Activated T-cell treated with anti-CD3 and anti-CD28 coated beads for 24 hours (primary cell): ENCODE data around the gene PA2G4.

Experiments used
- DNase-seq: peaks from one replicate; pipeline ENCODE4 v3.0.0-alpha.2; 2020; ENCODE audit warnings: low read depth

Gene PA2G4

DNA sequence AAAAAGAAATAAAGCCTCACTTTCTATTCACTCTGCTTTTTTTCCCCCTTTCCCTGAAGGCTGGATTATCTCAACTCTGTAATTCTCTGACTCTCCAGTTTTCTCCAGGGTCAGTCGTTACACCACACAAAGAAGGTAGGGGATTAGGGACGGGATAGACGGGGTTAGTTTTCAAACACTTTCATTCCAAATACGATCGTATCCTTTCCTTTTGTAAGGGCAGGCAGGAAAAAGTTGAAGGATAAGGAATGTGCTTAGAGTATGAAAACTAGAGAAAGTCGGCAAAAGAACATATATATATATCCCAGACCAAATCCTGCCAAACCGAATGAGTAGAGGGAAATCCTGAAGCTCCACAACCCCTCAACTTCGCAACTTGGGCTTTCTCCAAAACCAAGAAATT, 23.1 kb downstream of the PA2G4 start:
- DNase-seq, result no peak

DNA sequence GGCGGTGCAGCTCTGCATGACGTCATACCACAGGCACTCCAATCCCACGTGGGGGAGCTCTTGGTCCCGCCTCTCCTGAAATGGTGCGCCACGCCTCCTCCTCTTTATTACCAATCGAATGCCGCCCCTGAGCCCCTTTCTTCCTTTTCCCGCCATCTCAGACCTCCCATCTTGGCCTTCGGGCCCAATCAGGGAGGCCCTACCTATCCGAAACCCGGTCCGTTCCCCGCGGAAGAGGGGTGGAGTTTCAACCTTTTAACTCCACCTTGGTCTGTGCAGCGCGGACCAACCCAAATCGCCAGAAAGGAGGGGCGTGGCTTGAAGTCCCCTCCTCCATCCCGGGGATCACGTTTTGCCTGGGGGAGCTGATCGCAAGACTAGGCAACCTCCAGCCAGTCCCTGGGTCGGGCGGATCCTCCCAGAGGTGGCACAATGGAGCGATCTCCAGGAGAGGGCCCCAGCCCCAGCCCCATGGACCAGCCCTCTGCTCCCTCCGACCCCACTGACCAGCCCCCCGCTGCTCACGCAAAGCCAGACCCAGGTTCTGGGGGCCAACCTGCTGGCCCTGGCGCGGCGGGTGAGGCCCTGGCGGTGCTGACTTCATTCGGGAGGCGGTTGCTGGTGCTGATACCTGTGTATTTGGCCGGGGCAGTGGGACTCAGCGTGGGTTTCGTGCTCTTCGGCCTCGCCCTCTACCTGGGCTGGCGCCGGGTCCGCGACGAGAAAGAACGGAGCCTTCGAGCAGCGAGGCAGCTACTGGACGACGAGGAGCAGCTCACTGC, 23.7 kb downstream of the PA2G4 start, which contains the start of gene ESYT1:
ESYT1 (plus strand) TSS at position 380 of the 782 bp plus-strand sequence; CDS start at position 433, 53 bp downstream.
- DNase-seq, result peak; percentile 95

DNA sequence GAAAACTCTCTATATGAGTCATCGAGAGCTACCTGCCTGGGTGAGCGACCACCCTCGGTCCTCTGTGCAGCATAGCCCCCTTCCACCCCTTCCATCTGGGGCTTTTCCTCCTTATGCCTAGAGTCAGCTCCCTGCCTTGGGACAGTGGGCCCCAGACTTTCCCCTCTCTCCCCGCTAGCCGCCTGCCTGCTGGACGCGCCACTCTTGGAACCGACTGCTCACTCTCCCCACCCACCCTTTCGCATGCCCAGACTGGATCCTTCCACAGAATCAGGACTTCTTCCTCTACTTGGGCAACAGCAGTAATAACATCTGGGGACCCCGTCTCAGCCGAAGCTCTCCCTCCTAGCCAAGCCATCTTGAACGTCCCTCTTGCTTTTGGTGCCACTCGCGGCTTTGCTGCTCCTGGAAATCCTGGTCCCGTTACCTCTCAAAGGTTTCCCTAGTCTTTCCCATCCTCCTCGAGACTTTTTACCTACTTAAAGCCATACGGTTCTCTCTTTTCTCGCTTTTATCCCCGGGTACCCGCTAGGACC, 24.4 kb downstream of the PA2G4 start:
- DNase-seq, result no peak

DNA sequence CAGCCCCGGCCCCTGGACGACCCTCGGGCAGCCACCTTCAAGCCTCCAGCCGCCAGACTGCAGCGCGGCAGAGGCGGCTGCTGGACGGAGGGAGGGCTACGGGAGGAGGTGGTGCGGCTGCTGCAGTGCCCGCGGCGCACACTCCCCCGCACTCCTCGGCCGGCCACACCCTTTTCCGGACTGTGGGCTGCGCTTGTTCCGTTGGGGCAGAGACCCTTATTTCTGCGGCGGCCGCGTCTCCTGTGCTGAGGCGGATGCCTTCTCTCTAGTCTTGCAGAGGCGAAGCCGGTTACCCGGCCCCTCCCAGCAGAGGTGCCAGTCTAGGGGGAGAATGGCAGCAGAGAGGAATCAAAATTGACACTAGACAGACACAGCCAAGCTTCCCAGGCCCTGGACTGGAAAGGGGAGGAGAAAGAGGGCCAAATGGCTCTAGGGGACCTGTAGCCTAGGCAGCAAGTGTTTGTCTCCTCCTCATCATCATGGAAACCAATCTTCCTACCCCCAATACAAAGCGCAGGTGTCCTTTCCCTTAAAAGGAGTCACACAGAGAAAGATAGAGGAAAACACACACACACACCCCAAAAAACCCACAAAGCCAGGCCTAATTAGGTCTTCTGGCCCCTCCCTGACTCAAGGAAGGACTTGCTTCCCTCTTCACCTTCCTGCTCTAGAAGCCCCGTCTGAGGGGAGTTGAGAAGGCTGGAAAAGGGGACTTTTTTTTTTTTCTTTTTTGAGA, 25.0 kb downstream of the PA2G4 start:
- DNase-seq, result peak; percentile 49

DNA sequence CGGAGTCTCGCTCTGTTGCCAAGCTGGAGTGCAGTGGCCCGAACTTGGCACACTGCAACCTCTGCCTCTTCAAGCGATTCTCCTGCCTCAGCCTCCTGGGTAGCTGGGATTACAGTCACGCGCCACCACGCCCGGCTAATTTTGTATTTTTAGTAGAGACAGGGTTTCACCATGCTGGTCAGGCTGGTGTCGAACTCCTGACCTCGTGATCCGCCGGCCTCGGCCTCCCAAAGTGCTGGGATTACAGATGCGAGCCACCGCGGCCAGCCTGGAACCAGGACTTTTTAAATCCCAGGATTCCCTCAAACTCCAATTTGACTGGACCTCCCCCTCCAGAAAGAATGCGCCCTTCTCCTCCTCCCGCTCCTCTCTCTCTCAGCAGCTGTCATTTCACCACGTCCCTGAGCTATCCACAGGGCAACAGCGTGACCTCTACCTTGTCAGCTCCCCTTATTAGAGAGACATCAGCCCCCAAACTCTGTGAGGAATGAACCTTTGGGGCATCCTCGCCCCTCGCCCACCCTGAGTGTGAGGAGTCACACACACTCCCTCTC, 25.7 kb downstream of the PA2G4 start:
- DNase-seq, result no peak

DNA sequence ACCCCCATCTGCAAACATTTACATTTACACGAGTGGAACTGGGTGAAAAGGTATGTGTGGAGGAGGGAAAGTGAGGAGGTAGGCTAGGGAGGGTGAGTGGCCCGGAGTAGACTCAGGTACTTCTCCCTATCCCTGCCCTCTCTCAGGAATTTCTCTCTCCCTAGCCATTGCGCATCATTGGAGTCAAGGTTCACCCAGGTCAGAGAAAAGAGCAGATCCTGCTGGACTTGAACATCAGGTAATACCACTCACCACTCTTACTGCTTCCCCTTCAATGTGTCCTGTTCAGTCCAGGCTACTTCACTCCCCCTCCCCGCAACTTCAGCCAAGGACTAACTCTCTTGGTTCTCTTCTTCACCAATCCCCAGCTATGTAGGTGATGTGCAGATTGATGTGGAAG, 26.5 kb downstream of the PA2G4 start:
- DNase-seq, result no peak

DNA sequence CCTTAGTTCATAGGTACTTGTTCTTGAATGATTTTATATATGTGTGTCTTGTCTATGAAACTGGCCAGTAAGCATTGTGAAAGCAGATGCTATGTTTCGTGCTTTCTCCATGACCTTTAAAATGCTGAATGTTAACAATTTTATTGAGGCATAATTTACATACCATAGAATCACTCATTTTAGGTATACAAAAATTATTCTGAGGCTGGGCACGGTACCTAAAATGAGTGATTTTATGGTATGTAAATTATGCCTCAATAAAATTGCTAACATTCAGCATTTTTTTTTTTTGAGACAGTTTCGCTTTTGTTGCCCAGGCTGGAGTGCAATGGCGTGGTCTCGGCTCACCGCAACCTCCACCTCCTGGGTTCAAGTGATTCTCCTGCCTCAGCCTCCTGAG, 30.5 kb downstream of the PA2G4 start:
- DNase-seq, result no peak

DNA sequence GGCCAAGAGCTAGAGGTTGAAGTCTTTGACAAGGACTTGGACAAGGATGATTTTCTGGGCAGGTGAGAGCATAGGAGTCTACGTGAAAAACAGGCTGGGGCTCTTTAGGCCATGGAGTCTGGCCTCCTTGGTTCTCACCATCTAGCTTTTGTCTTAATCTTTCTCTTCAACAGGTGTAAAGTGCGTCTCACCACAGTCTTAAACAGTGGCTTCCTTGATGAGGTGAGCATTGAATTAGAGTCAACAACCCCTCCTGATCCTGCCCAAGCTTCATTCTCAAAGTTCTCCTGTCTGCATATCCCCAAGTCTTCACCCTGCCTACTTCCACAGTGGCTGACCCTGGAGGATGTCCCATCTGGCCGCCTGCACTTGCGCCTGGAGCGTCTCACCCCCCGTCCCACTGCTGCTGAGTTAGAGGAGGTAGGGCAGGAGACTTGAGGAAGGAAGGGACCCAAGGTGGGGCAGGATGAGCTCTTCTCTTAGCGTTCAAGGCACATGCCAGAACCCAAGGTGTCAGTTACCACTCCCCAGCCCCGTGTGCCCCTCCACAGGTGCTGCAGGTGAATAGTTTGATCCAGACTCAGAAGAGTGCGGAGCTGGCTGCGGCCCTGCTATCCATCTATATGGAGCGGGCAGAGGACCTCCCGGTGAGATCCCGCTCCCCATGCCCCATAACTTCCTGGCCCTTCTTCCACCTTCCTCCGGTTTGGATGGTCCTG, 33.7 kb downstream of the PA2G4 start:
- DNase-seq, result no peak

DNA sequence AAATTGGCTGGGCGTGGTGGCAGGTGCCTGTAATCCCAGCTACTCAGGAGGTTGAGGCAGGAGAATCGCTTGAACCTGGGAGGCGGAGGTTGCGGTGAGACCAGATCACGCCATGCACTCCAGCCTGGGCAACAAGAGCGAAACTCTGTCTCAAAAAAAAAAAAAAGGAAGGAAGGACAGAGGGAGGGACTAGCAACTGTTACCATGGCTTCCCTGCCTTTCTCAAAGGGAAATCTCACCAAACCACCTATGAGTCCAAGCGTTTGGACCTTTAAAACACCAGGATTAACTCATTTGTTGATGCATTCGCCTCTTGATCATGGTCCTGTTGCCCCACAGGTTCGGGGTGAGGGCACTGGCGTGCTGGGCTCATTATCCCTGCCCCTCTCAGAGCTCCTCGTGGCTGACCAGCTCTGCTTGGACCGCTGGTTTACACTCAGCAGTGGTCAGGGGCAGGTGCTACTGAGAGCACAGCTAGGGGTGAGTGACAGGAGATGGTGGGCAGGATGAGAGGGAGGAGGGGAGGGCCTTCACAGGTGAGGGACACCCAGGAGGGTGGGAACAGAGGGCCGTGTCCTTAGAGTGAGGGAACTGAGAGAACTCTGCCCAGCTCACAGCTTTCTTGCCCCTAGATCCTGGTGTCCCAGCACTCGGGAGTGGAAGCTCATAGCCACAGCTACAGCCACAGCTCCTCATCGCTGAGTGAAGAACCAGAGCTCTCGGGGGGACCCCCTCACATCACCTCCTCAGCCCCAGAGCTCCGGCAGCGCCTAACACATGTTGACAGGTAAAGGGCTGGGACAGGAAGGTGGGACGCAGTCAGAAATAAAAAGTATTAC, 37.8 kb downstream of the PA2G4 start:
- DNase-seq, result no peak

DNA sequence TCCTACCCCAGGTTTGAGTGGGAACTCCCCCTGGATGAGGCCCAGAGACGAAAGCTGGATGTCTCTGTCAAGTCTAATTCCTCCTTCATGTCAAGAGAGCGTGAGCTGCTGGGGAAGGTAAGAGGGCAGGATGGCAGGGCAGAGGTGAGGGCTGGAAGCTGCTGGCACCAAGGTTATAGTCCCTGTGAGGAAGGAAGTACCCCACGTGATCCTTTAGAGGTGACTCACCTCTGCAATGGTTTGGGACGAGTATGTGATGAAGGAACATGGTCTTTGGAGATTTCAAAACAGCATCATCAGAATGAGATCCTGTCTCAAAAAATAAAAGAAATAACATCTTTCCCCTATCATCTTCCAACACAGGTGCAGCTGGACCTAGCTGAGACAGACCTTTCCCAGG, 38.9 kb downstream of the PA2G4 start:
- no peak for DNase-seq

DNA sequence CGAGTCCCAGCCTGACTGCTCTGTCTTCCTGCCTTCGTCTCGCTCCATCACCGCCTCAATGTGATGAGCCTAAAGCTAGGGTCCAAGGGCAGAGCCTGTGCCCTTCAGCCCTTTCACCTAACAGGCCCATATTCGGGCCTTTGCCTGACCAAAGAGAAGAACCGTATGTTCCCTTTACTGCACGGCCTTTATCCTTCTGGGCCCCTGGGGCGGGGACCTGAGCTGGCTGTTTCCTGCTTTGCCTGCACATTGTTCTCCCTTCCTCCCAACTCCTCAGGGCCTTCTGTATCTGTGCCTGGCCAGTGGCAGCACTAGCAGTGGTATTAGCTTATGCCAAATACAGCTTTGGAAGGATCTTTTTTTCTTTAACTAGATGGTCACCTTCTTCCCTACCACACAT, 39.5 kb downstream of the PA2G4 start:
- DNase-seq, result no peak

DNA sequence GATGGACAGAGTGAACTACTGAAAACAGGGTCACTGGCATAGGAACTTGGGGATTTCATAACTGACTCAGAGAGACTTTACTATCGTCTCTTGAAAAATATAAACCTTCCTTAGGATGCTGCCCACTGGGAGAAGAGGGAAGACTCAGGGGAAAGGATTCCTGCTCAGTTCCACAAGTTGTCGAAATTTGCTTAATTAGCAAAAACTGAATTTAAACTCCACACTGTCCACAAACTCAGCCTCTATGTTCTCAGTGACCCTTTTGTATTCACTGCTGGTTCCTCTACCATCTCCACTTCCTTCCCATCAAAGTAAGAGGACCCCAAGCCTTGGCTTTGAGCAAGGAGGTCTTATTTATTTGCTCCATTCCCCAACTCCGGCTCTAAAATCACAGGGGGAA, 40.9 kb downstream of the PA2G4 start:
- DNase-seq, result no peak

DNA sequence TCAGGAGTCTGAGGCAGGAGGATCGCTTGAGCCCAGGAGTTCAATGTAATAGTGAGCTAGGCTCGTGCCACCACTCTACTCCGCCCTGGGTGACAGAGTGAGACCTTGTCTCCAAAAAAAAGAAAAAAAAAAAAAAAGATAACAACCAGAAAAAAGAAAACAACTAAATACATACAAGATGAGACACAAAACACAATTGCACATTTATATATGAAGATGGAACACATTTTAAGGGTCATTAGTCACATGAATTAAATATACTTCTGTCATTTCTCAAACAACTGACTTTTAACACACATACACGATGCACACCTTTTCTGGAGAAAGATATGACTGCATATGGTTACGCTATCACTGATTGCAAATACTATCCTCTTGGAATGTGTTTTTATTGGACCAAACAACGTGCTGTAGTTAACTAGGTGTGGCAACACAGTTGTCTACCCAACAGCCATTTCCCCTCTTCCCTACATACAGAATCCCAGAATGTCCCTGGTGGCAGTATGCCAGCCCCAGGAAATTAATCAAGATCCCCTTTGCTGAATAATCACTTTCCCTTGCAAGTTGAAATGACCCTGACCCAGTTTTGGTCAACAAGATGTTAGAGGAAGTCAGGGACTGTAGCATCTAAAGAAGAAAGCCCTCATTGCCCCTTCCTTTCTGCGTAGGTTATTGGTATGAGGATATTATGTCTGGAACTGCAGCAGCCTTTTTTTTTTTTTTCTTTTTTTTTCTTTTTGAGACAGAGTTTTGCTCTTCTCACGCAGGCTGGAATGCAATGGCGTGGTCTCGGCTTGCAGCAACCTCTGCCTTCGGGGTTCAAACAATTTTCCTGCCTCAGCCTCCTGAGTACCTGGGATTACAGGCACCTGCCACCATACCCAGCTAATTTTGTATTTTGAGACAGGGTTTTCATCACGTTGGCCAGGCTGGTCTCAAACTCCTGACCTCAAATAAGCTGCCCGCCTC, 42.4 kb downstream of the PA2G4 start:
- no peak for DNase-seq

DNA sequence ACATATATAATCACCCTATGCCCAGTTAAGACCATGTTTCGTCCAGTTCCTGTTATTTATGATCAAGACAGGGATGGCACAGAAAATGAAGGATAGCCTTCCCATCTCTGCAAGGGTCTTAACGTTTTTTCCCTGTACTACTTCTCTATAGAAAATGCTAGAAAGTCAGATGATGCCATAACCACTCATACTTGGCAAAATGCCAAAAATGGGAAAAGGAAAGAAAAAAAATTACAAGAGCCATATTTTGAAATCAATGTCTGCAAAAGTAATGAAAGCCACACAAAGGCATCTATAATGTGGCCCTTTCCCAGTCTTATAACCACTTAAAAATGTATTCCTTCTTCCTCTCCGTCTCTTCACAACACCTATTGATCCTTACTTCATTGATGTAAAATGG, 46.2 kb downstream of the PA2G4 start:
- DNase-seq, result no peak

DNA sequence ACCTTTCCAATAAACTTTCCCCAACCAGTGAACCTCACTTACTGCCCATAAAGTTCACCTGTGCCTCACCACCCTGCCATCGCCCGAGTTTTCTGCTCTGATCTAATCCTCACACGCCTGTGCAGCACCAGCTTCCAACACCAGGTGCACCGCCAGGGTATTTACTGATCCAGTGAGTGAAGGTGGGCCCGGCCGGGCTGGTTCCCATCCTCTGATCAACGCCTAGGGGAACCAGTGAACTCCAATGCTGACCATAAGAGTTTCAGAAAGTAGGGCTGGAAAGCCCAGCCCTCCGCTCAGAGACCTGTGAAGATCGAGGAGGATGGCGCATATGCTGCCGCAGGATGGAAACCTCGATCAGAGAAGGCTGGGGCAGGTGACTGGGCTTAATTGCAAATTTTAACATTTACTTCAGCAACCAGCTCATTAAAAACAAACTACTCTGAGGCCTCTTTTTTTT, 47.3 kb downstream of the PA2G4 start:
- DNase-seq, result peak; percentile 55

DNA sequence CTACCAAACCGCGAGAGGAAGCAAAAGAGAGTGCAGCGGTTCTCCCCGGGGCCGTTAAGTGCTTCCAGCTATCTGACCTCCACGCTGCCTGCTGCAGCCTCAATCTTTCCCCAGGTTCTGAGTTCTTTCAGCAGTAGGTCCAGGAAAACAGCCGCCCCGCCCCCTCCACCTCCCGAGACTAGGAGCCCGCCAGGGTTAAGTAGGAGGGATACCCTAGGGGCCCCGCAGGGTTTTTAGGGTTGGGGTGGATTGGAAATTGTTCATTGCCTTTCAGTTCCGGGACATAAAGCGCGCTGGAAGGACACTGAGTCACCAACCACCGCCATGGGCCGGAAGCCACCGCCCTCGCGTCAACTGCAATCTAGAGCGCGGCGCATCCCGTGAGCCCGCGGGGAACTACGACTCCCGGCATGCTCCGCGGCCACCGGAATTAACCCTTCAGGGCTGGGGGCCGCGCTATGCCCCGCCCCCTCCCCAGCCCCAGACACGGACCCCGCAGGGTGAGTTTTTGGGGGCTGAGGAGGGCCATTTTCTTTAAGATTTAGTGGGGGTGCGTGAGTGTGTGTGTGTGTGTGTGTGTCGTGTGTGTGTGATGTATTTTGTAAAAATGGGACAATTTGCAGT, 47.9 kb downstream of the PA2G4 start, which contains the start of gene MYL6B:
MYL6B (plus strand) TSS at position 456 of the 624 bp plus-strand sequence. CDS start 1,332 bp downstream, outside the sequence.
- DNase-seq, result peak; percentile 91

DNA sequence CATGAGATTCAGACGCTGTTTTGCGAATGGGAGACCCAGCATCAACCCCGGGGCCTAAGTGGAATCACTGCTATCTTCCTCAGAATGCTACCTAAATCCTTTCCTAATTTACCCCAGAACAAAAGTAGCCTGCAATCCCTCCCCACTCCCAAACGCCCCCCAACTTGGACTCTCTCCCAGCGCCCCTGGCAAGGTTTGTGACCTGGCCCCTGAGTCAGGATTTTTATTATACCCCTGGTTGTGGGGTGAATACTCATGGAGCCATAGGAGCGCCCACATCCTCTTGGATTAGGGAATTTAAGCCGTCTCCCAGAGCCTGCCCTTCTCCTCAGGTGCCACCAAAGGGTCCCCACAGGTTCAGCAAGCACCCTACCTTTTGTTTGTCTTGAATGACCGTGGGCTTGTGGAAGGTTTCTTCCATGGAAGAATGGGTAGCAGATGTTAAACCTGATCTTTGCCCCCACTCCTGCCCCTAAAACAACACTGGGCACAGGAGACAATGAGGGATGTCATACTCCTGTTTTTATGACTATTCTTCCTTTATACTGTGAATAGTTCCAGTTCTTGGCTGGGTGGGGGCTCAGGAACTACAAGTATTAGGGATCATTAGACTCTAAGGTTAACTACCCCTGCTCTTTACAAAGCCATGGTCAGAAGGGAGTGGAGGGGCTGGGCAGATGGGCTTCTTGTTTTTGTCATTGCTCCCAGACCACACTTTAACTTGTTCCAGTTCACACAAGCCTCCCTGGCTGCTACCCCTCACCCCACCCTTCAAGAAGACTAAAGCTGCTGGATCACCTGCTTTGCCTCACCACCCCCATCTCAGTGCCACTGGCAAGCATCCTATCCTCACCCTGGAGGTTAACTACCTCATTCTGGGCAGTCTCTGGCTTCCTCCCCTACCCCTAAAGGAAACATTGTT, 48.7 kb downstream of the PA2G4 start:
- no peak for DNase-seq

DNA sequence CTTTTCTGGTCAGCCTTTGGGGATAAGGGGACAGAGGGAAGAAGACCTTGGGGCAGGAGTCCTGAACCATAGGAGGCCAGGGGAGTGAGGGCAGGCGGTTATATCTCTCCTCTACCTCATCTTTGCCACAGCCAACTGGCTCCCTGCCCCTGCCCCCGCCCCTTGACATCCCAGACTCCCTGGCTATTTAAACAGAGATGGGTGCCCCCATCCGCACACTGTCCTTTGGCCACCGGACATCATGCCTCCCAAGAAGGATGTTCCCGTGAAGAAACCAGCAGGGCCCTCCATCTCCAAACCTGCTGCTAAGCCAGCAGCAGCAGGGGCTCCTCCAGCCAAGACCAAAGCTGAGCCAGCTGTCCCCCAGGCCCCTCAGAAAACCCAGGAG, 49.3 kb downstream of the PA2G4 start:
- no peak for DNase-seq
